Lung microvascular endothelial cell (primary cell): Measurements from ENCODE around the gene NXF2. TPM values are rescaled to one million over a fixed set of nuclear protein-coding genes. Genes with fewer than 3 reads are reported as not detected.
A peak's percentile ranks its signal among the peaks of the same experiment; 100 is the strongest.
"Not testable (repeated sequence)": the region's sequence is repeated elsewhere in the genome, so short reads cannot be mapped to it uniquely, and the experiment has no call there.

Source experiments
- DNase-seq, 2 donors: peaks; one replicate each; pipeline versions ENCODE4 v3.0.0 to v3.0.0-alpha.2; 2010; ENCODE audit warnings: low read depth in 2 of 2
- total RNA-seq: library from RNA; depleted of rRNA; stranded (reverse); fragments of >200 nt; gene quantifications from 2 replicates; pipeline ENCODE4 v1.2.1, GENCODE V29; 2014

Gene NXF2, protein sequence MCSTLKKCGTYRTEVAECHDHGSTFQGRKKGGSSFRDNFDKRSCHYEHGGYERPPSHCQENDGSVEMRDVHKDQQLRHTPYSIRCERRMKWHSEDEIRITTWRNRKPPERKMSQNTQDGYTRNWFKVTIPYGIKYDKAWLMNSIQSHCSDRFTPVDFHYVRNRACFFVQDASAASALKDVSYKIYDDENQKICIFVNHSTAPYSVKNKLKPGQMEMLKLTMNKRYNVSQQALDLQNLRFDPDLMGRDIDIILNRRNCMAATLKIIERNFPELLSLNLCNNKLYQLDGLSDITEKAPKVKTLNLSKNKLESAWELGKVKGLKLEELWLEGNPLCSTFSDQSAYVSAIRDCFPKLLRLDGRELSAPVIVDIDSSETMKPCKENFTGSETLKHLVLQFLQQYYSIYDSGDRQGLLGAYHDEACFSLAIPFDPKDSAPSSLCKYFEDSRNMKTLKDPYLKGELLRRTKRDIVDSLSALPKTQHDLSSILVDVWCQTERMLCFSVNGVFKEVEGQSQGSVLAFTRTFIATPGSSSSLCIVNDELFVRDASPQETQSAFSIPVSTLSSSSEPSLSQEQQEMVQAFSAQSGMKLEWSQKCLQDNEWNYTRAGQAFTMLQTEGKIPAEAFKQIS
- not detected in 2 replicates for total RNA-seq

DNA sequence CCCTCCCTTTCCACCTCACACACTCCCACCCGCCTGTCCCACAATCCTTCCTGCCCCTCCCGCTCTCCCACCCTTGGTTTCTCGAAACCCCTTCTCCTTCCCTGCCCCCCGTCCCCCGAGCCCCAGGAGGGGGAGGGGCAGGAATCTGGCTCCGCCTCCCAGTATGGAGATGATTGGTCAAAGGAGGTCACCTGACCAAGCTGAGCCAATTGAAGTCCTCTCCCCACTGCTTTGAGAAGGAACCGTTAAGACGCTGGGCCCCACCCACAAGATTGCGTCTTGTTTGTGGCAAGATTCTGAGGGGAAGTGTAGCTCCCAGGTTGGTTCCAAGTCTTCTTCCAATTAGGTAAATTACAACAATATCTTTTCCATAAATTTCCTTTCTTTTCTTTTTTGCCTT is at the start of gene NXF2:
NXF2 (plus strand) TSS at position 275 of the 400 bp plus-strand sequence. CDS start 59,912 bp downstream, outside the sequence.
- not testable (repeated sequence) for DNase-seq

DNA sequence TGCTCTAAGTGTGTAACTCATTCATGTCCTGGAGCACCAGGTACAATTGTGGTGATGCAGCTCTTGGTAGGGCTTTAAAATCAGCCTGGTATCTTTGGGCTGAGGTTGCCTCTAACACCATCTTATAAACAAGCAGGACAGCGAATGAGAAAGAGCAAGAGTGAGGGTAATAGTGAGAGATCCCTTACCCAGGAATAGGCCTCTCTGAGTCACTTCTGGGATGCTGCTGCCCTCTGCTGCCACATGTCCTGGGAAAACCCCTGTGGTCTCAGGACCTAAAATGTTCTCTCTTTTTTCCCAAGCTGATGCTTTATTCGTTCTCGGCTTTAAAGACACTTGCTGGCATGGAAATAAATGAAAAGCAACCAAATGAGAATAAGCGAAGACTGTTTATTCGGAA is 39.0 kb upstream of the NXF2 start:
- not testable (repeated sequence) for DNase-seq

DNA sequence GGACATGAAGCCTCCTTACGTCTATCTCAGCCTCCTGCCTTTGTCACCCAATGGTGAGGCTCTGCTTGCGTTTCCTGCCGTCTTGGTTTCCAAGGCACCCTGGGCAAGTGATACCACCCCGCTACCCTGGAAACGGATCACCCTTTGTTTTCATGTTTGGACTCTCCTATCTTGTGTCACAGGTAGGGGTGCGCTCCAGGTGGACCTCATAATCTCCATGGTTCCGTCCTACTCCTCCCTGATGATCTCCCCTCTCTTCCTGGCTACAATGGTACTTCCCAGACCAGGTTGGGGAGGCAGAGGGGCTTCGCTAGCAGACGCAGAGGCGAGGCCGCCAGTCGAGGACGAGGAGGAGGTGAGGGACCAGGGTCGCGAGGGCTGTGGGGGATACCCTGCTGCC is 32.0 kb upstream of the NXF2 start, which contains the start of gene TCP11X1:
TCP11X1 (plus strand) TSS at position 316 of the 400 bp plus-strand sequence.
- not testable (repeated sequence) for DNase-seq

DNA sequence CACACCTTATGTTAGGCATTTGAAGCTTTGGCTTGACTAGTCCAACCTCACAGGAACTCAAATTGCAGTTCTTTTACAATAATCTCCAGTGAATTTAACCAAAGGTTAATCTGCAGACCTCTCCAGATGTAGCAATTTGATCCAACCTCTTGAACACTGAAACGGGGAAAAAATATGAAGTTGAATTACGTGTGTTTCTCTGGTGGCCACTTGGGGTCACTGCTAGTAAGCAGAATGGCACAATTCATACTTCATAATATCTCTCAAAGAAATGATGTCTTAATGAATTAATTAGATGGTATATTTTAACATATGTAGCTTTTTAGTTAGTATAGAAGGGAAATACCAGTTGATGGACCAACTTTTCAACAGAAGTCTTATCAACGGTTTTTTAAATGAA is 30.5 kb upstream of the NXF2 start:
- not testable (repeated sequence) for DNase-seq

DNA sequence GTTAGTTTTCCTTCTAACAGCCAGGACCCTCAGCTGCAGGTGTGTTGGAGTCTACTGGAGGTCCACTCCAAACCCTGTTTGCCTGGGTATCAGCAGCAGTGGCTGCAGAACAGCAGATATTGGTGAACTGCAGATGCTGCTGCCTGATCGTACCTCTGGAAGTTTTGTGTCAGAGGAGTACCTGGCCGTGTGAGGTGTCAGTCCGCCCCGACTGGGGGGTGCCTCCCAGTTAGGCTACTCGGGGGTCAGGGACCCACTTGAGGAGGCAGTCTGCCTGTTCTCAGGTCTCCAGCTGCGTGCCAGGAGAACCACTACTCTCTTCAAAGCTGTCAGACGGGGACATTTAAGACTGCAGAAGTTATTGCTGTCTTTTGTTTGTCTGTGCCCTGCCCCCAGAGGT is 11.3 kb upstream of the NXF2 start:
- DNase-seq, result not testable (repeated sequence)

DNA sequence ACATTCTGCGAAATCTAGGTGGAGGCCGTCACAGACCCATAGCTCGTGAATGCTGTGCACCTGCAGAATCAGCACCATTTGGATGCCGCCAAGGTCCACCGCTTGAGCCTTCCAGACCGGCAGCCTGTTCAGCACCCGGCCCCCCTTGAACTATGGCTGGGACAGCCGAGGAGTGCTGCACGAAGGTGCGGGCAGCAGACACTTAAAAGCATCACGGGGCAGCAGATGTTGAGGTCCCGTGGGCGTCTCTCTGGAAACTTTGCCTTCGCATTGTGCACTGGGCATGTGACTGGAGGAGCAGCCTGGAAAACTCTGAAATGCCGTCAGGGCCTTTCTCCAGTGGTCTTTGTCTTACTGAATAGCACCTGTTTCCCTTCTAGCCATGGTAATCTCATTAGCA is 6.7 kb upstream of the NXF2 start:
- DNase-seq, result not testable (repeated sequence)

DNA sequence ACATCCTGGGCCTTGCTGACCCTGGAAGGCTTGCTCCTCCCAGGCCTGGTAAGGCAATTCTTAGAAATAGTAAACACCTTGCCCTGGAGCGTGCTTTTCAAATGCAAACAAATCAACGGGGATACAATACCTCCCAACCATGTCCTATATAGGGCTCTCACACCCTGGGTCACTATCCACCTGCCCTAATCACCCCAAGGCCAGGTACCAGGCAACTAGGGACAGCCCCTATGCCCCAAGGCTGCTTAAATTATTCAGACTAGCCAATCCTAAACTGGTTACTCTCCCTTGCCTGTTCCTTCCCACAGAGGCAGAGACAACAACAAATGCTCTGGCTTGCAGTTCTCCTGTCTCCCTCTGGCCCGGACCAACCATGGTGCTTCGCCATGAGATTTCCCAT is 25.3 kb downstream of the NXF2 start:
- DNase-seq, result not testable (repeated sequence)

DNA sequence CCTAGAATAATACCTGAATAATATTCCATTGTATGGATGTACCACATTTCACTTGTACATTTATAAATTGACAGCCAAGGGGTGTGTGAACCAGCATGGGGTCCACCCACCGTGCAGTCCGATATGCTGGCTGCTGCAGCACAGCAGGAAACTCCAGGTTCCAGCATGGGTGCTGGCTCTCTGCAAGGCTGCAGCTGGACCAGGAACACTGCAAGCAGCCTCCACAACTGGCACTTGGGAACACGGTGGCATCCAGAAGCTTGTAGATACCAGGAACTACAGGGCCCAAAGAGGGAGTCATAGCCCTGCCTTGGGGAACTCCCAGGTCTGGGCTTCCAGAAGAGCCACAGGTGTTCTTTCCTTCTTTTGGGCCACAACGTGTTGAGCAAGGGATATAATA is 91.2 kb downstream of the NXF2 start:
- DNase-seq, result no peak

DNA sequence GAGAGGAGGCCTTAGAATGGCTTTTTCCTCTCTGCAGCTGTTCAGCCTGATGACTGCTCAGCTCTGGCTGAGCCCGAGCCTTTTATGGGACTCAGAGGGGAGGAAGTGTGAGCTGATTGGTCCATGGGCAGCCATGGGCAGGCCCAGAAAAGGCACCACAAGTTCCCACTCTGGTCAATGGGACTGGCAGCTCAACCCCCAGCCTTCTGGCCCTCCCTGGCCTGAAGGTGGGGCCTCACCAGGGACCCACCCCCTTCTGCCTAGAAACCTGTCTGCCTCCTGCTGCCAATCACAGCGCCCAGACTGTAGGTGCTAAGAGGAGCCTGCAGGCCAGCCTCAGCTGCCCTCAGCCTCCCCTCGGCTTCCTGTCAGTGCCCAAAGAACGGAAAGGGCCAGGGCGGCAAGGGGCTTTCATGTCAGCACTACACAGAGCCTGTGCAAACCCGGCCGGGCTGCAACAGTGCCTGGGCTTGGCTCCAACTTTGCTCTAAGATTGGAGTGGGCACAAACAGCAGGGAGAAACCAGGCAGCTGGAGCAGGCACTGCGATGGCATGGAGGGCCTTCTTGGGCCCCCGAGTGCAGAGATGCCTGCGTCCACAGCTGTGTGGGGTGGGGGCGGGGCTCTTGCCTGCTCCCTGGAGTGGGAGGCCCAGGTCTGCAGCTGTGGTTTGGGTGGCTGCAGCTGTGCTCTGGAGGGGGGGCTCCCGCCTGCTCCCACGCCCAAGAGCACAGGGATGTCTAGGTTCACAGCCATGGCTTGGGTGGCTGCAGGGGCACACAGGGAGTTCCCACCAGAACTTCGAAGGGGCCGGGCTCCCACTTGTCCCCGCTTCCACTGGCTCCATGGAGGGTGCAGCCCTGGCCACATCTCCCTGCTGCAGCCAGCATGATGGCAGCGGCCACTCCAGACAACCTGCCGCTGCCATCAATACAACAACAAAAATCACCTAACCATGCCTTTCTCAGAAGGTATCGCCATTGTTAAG is 92.6 kb downstream of the NXF2 start:
- DNase-seq, result peak; percentile 5 to 10

DNA sequence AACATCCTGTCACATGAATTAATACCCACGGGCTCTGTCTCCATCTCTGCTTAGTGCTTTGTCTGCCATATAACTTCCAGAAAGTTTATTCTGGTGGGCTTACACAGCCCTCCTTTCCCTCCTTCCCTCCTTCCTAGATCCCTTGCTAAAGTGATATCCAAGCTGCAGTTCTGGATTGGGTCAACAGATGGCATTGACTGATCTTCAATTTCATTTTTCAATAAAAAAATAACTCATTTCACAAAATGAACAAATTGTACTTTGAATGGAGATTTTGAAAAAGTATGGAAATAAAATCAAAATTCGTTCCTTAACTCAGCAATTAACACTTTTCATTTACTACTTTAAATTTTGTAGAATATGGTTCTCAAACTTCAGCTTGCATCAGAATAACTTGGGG is 94.9 kb downstream of the NXF2 start:
- DNase-seq, result peak in 1 of 2 donors; percentile 11

DNA sequence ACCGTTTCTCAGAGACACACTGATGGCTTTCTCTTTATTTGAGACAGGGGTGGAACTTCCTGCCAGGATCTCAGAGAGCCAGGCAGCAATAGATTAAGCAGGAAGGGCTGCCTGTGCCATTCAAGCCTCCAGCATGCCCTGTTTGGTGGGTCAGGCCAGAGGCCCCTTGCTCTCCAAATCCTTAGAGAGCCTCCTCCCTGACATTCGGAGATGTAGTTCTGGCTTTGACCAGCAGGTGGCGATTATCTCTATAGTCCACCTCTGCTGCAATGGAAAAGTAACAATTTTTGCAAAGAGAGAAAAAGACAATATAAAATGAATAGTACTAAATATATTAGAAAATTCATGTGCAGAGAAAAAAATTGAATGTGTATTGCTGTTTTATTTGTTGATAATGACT is 98.9 kb downstream of the NXF2 start:
- peak; percentile 41 to 65 for DNase-seq

Other genes with a start within 250 kb of the NXF2 start
- not detected in 2 replicates for gene TCEAL2, start 121.5 kb upstream of the NXF2 start, total RNA-seq
- gene TCEAL6, start 104.7 kb upstream of the NXF2 start, total RNA-seq, result not detected in 2 replicates
- not detected in 2 replicates for gene BEX5, start 91.2 kb upstream of the NXF2 start, total RNA-seq
- not detected in 2 replicates for gene TCP11X1, start 31.9 kb upstream of the NXF2 start, total RNA-seq
- gene NXF2B, start 192.8 kb downstream of the NXF2 start, total RNA-seq, result not detected in 2 replicates
- not detected in 2 replicates for gene TCP11X2, start 224.6 kb downstream of the NXF2 start, total RNA-seq